Activated naive CD4-positive, alpha-beta T cell treated with anti-CD3 and anti-CD28 coated beads, Interleukin-2, amount 10 ng/mL, durations not matched to agents 7 days and 5 days (primary cell): ENCODE data around the gene LHFPL6.

ENCODE experiments used
- CTCF ChIA-PET: fragments of 350-600 bp; sonication (Branson Sonifier 250); formaldehyde crosslinking; loops from one replicate; lab custom pipeline; 2021; ENCODE audit warnings: antibody characterized with exemption; lab: Charles Lee
- DNase-seq: peaks from one replicate; pipeline ENCODE4 v3.0.0-alpha.2; 2020
- H3K27ac Mint-ChIP-seq: one replicate; pipeline ENCODE4 v1.8.0; 2021; ENCODE audit warnings: mild to moderate bottlenecking, moderate library complexity, mixed read lengths
- H3K27me3 Mint-ChIP-seq: one replicate; pipeline ENCODE4 v1.8.0; 2021; ENCODE audit warnings: mild to moderate bottlenecking, mixed read lengths
- H3K36me3 Mint-ChIP-seq: one replicate; pipeline ENCODE4 v1.8.0; 2021; ENCODE audit warnings: mixed read lengths
- H3K4me1 Mint-ChIP-seq: one replicate; pipeline ENCODE4 v1.8.0; 2021; ENCODE audit warnings: mixed read lengths
- H3K4me3 Mint-ChIP-seq: one replicate; pipeline ENCODE4 v1.8.0; 2021; ENCODE audit warnings: mild to moderate bottlenecking, moderate library complexity, mixed read lengths
- H3K9me3 Mint-ChIP-seq: one replicate; pipeline ENCODE4 v1.8.0; 2021; ENCODE audit warnings: mixed read lengths

LHFPL6 gene

DNA sequence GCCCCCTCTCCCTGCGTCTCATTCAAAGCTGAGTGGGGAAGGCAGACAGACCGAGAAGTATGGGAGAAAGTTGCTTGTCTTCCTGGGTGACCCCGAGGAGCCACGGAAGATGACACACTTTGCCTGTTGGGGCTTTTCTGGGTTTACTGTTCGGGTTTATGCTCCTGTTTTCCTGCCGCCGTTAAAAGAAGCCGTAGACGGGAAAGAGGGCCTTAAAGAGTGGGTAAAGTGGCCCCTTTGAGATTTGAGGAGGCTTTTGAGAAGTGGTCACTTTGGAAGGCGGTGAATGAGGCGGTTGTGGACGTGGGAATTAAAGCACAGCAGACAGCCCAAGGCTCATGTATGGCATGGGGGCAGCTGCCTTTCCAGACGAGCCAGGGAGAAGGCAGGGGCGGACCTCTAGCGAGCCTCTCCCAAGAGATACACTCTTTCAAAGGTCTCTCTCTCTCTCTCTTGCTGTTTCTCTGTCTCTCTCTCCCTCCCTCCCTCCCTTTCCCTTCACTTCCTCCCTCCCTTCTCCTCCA lies 493 bp upstream of the LHFPL6 start:
- Mint-ChIP-seq H3K4me1 (peaks cover 13% of the 10 kb centered on the region), H3K4me3 (peak overlapping the region; percentile 68), H3K27me3 (peaks cover 56% of the 10 kb centered on the region), H3K27ac (no peak overlapping the region), H3K9me3 (no peaks in the 10 kb centered on the region), H3K36me3 (no peaks in the 10 kb centered on the region)
- DNase-seq: no peak
- CTCF ChIA-PET: interaction anchor here (0.6 to 3.1 kb wide), 3 partner anchors 9 to 552 kb away, joined by 3 to 13 read pairs (median 3); no protein-coding TSS in a partner anchor

DNA sequence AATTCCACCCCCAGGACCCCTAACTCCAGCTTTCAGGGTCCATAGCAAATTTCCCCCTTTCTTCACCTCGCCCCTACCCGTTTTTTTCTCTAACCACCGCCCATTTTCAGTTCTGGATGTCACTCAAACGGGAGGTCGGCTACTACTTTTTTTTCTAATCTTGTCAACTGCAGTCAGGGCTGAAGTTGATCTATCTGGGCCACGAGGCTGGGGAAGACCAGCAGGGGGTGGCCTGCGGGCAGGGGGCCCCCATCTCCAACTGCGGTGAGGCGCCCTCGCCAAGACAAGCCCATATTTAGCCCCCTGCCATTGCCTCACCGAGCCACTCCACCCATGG lies 748 bp downstream of the LHFPL6 start:
- Mint-ChIP-seq H3K9me3 (no peaks in the 10 kb centered on the region), H3K36me3 (no peaks in the 10 kb centered on the region), H3K27ac (no peak overlapping the region), H3K27me3 (peaks cover 50% of the 10 kb centered on the region), H3K4me1 (peaks cover 13% of the 10 kb centered on the region), H3K4me3 (peak overlapping the region; percentile 67)
- DNase-seq: no peak
- CTCF ChIA-PET: interaction anchor here (3.1 kb wide), 1 partner anchor 10 kb away, joined by 13 read pairs; no protein-coding TSS in a partner anchor

DNA sequence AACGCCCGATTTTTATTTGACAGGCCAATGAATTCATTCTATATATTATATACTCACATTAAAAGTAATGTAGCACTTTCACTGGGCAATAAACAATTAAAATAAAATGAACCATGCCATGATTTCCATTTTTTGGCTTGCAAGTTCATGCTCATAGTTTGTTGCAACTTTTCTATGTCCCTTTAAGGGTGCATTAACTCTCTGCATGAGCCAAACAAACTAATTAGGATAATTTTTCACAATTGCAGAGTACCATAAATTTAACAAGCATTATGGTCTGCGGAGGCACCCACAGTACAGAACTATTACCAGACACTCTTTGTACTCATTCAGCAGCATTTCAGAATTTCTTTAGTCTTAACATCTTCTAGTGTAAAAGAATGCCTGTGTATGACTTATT lies 1.4 kb downstream of the LHFPL6 start:
- H3K4me1 Mint-ChIP-seq: peaks cover 13% of the 10 kb centered on the region
- no peaks in the 10 kb centered on the region for H3K36me3 Mint-ChIP-seq
- CTCF ChIA-PET: interaction anchor here (1.3 to 3.1 kb wide), 2 partner anchors 10 to 15 kb away, joined by 5 to 13 read pairs; no protein-coding TSS in a partner anchor
- H3K9me3 Mint-ChIP-seq: no peaks in the 10 kb centered on the region
- peak overlapping the region; percentile 67 for H3K4me3 Mint-ChIP-seq
- no peak for DNase-seq
- no peak overlapping the region for H3K27ac Mint-ChIP-seq
- H3K27me3 Mint-ChIP-seq: peaks cover 47% of the 10 kb centered on the region

DNA sequence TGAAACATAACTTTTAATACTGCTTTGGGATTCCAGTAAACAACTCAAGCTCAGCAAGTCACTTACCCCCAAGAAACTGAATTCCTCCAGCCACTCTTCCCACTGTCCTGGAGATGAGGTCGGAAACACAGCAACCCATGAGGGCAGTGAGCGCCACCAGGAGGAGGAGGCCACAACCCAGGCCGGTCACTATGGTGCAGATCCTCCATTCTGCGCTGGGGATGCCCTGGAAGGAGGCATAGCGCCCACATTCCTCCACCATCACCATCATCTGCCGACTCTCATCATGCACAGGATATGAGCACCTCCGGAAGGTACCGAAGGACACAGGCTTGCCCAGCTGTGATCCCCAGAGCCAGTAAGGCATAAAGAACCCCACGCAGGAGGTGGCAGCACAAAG lies 2.2 kb downstream of the LHFPL6 start:
- Mint-ChIP-seq H3K4me1 (peaks cover 13% of the 10 kb centered on the region), H3K36me3 (no peaks in the 10 kb centered on the region), H3K9me3 (no peaks in the 10 kb centered on the region), H3K4me3 (no peak overlapping the region), H3K27me3 (peaks cover 47% of the 10 kb centered on the region), H3K27ac (no peak overlapping the region)
- DNase-seq: no peak
- CTCF ChIA-PET: interaction anchor here (1.3 kb wide), 1 partner anchor 15 kb away, joined by 5 read pairs; no protein-coding TSS in a partner anchor

DNA sequence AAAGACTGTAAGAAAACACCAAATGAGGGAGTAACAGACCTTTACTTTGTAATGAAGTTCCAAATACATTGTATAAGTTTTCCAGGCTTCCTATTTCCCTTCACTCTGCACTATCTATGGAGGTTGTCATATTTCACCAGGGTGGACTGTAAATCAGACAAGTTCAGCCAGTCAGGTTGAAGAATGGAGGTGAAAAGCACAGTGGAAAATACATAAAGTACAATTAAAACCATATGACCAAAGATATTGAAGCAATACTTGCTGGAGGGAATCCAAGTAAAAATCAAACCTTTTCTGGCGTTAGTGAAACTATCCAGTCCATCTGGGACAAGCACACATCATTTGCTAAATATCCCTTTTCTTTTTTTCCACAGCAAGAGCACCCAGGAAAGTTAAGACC lies 3.2 kb downstream of the LHFPL6 start:
- Mint-ChIP-seq H3K4me3 (no peak overlapping the region), H3K27ac (no peak overlapping the region), H3K4me1 (peaks cover 13% of the 10 kb centered on the region), H3K27me3 (peaks cover 47% of the 10 kb centered on the region), H3K36me3 (no peaks in the 10 kb centered on the region), H3K9me3 (no peaks in the 10 kb centered on the region)
- DNase-seq: no peak
- CTCF ChIA-PET: no interaction called here

DNA sequence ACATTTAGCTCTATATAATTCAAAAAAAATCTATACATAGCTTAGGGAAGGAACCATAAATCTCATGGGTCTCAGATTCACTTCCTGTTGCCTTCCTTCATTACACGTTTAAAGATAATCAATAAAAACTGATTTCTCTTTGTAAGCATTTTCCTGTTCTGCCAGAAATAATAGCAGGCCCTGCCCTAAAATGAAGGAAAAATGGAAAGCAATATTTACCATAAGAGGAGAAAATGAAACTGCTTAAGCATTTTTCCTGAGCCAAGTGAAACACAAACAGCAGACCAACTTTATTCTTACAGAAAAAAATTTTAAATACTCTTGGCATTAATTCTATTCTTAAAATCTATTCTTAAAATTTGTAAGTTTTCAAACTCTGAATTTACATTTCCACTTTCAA lies 4.0 kb downstream of the LHFPL6 start:
- CTCF ChIA-PET: interaction anchor here (1.0 kb wide), 1 partner anchor 13 kb away, joined by 4 read pairs; no protein-coding TSS in a partner anchor
- peaks cover 13% of the 10 kb centered on the region for H3K4me1 Mint-ChIP-seq
- no peaks in the 10 kb centered on the region for H3K9me3 Mint-ChIP-seq
- no peak overlapping the region for H3K27ac Mint-ChIP-seq
- peaks cover 47% of the 10 kb centered on the region for H3K27me3 Mint-ChIP-seq
- no peaks in the 10 kb centered on the region for H3K36me3 Mint-ChIP-seq
- DNase-seq: no peak
- no peak overlapping the region for H3K4me3 Mint-ChIP-seq

DNA sequence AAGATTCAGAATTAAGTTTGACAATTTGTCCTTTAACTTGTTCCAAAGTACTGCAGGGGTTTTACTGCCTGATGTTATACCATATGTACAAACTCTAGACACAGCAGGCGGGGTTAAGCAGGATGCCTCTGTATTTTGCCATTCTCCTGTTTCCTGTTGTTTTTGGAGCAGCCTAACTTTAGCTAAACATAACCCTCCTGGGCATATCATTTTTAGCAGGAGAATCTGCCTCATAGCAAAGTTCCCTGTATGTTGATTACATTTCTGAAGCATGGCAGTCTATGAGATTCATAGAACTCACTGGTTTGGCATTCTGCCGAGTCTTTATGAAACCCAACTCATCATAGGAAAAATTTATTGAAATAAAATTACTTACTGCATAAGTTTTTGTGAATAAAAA lies 5.2 kb downstream of the LHFPL6 start:
- Mint-ChIP-seq H3K4me1 (peaks cover 7% of the 10 kb centered on the region), H3K27me3 (peaks cover 35% of the 10 kb centered on the region), H3K9me3 (no peaks in the 10 kb centered on the region), H3K4me3 (no peak overlapping the region), H3K27ac (no peak overlapping the region), H3K36me3 (no peaks in the 10 kb centered on the region)
- no peak for DNase-seq
- CTCF ChIA-PET: no interaction called here

DNA sequence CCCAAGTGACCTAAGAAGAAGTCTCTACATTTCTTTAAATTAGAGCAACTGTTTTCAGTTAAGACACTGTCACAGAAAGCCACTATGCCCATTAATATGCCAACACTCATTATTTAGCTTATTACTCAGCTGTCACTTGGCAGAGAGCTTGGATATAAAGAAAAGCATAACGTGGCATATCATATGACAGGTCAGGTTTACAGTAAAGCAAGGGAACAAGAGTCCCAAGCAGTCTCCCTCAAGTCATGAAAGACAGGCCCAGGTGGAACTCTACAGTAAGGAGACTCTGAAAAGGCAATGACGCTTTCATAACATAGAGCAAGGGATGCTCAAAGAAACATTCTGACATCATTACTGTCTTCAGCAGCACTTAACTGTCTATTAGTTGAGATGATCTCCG lies 6.3 kb downstream of the LHFPL6 start:
- Mint-ChIP-seq H3K9me3 (no peaks in the 10 kb centered on the region), H3K27ac (no peak overlapping the region), H3K4me1 (no peaks in the 10 kb centered on the region), H3K27me3 (peaks cover 24% of the 10 kb centered on the region), H3K4me3 (no peak overlapping the region), H3K36me3 (no peaks in the 10 kb centered on the region)
- no peak for DNase-seq
- CTCF ChIA-PET: no interaction called here

DNA sequence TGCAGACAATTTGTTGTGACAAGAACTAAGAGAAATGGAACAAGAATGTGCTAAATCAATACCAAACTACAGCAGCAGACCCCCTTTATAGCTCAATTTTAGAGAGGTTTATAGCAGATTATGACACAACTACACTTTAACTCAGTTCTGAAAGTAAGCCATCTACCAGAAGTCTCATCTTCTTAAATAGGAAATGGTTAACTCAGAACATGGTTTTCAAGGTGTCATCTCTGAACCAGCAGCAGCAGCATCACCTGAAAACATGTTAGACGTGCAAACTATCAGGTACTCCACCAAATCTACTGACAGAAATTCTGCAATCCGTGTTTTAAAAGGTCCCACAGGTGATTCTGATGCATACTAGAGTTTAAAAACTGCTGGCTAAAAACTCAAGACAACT lies 6.8 kb downstream of the LHFPL6 start:
- no peaks in the 10 kb centered on the region for H3K4me1 Mint-ChIP-seq
- H3K27me3 Mint-ChIP-seq: peaks cover 23% of the 10 kb centered on the region
- CTCF ChIA-PET: no interaction called here
- H3K36me3 Mint-ChIP-seq: no peaks in the 10 kb centered on the region
- DNase-seq: no peak
- H3K27ac Mint-ChIP-seq: no peak overlapping the region
- H3K4me3 Mint-ChIP-seq: no peak overlapping the region
- no peaks in the 10 kb centered on the region for H3K9me3 Mint-ChIP-seq

DNA sequence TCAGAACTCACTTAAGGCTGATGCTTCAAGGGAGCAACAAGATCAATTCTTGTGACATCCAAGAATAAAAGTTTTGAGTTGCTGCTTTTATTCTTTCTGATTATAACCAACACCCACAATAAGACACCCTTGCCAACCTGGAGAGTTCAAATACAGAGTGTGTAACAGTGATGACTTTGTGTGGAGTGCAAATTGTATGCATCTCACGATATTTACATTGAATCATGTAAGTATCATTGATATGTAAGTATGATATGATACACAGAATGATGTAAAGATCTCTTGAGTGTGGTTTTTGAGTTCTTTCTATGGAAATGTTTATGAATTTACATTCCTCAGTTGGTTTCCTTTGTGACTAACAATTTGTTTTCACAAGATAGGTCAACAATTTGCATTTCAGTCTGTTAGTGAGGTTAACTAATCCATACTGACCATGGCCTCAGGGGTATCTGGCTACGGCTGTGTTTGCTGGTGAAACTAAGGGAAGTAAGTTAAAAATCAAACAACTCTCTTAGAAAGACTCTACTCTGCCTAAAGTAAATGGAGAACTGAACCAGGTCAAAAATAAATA lies 12.4 kb downstream of the LHFPL6 start:
- H3K4me1 Mint-ChIP-seq: no peaks in the 10 kb centered on the region
- no peaks in the 10 kb centered on the region for H3K27me3 Mint-ChIP-seq
- DNase-seq: no peak
- H3K27ac Mint-ChIP-seq: no peak overlapping the region
- H3K4me3 Mint-ChIP-seq: no peak overlapping the region
- CTCF ChIA-PET: no interaction called here
- H3K36me3 Mint-ChIP-seq: no peaks in the 10 kb centered on the region
- H3K9me3 Mint-ChIP-seq: no peaks in the 10 kb centered on the region

DNA sequence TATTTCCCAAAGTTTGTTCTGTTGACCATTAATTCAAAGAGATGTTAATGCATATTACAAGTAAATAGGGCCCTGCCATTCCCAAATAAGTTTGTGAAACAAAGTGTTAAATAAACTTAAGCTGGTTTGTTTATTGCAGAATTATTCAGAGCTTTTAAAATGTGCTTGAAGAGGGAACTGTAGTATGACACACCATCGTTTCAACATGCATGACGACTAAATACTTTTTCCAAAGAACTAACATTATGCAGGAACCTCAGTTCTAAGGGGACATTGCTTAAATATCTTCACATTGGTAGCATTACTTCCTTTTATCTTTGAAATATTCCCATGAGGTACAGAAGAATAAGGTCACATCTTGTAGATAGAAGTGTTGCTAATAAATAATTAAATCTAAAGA lies 14.6 kb downstream of the LHFPL6 start:
- H3K4me1 Mint-ChIP-seq: no peaks in the 10 kb centered on the region
- H3K36me3 Mint-ChIP-seq: no peaks in the 10 kb centered on the region
- H3K4me3 Mint-ChIP-seq: no peak overlapping the region
- H3K27me3 Mint-ChIP-seq: no peaks in the 10 kb centered on the region
- H3K9me3 Mint-ChIP-seq: no peaks in the 10 kb centered on the region
- DNase-seq: no peak
- CTCF ChIA-PET: no interaction called here
- no peak overlapping the region for H3K27ac Mint-ChIP-seq

DNA sequence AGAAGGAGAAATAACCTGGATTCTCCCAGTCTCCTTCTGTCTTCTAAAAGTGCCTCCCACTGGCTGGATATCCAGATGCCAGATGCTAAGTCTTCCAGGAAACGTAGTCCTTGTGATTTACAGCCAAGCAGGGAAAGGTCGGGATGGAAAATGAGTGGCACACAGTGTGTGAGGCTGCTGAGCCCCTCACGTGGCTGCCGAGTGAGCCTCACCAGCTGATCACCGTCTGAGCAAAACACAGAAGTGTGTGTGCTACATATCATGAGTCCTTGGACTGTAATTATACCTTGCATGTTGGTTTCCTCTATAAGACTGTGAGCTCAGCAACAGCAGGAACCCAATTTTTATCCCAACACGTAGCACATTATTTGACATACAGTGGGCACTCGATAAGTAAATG lies 15.1 kb downstream of the LHFPL6 start:
- no peaks in the 10 kb centered on the region for H3K36me3 Mint-ChIP-seq
- no peak for DNase-seq
- H3K4me1 Mint-ChIP-seq: no peaks in the 10 kb centered on the region
- no peaks in the 10 kb centered on the region for H3K27me3 Mint-ChIP-seq
- H3K4me3 Mint-ChIP-seq: no peak overlapping the region
- no peaks in the 10 kb centered on the region for H3K9me3 Mint-ChIP-seq
- CTCF ChIA-PET: no interaction called here
- no peak overlapping the region for H3K27ac Mint-ChIP-seq

DNA sequence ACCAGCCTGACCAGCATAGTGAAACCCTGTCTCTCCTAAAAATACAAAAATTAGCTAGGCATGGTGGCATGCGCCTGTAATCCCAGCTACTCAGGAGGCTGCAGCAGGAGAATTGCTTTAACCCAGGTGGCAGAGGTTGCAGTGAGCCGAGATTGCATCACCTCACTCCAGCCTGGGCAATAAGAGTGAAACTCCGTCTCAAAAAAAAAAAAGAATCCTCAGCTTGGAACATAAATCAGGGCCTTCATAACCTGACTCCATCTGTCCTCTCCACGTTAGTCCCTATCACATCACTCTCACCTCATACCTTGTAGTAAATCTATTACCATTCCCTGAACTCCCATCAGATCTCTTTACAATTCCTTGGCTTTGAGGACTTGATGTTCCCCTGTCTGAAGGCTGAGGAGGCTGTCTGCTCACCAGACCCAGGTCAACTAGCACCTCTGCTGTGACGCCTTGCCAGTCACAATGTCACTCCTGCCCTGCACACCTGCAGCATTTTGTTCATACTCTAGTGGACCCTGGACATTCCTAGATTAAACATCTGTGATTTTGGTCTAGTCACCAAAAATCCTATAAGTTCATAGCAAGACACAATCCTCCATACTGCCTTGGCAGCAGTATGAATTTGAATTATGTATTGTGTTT lies 15.9 kb downstream of the LHFPL6 start:
- Mint-ChIP-seq H3K36me3 (no peaks in the 10 kb centered on the region), H3K27ac (no peak overlapping the region), H3K9me3 (no peaks in the 10 kb centered on the region), H3K4me3 (no peak overlapping the region), H3K4me1 (no peaks in the 10 kb centered on the region), H3K27me3 (peaks cover under 1% of the 10 kb centered on the region)
- CTCF ChIA-PET: interaction anchor here (0.6 kb wide), 1 partner anchor 76 kb away, joined by 4 read pairs; no protein-coding TSS in a partner anchor
- DNase-seq: no peak

DNA sequence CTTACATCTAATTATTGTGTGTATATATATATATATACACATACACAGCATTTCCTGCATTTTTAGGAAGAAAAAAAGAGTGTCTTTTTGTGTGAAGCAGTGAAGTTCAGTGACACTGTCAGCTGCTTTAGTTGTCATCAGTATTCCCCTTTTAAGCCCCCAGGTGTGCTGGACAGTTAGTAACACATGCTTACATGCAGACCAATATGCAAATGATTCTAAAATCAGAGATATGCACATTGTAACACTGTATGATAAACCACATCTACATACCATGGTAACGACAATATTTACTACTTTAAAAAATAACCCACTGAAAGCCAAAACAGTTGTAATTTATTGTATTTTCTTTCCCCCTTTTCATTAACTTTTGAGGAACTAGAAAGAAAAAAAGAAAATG lies 16.8 kb downstream of the LHFPL6 start:
- no peaks in the 10 kb centered on the region for H3K36me3 Mint-ChIP-seq
- H3K4me1 Mint-ChIP-seq: no peaks in the 10 kb centered on the region
- peaks cover 3% of the 10 kb centered on the region for H3K27me3 Mint-ChIP-seq
- no peak for DNase-seq
- CTCF ChIA-PET: no interaction called here
- no peak overlapping the region for H3K4me3 Mint-ChIP-seq
- H3K27ac Mint-ChIP-seq: no peak overlapping the region
- no peaks in the 10 kb centered on the region for H3K9me3 Mint-ChIP-seq

DNA sequence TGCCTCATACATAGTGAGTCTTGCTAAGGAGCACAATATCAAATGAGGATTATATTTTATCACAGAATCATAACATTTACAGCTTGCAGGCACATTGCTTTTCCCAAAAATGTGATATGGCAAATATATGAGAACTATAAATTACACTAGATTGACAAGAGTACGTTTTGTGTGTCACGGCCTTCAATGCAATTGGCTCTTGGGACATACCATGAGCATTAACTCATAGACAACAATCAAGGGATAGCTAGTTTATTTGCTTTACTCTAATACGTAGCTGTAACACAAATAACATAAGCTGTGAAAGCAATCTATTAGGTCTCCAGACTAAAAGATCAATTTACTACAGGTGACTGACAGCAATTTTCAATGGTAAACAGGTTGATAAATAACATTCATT lies 17.8 kb downstream of the LHFPL6 start:
- Mint-ChIP-seq H3K4me1 (no peaks in the 10 kb centered on the region), H3K9me3 (no peaks in the 10 kb centered on the region), H3K27me3 (peaks cover 3% of the 10 kb centered on the region), H3K27ac (no peak overlapping the region), H3K4me3 (no peak overlapping the region), H3K36me3 (no peaks in the 10 kb centered on the region)
- CTCF ChIA-PET: no interaction called here
- DNase-seq: no peak
